HG03571 (cell line): ENCODE measurements around the gene UBE3D.
"Not testable (repeated sequence)": the region's sequence is repeated elsewhere in the genome, so short reads cannot be mapped to it uniquely, and the experiment has no call there.

ENCODE experiments used
- ATAC-seq: cut with Tn5 transposase; IDR thresholded peaks from one replicate; pipeline ENCODE4 v1.9.1; 2021; ENCODE audit not compliant: unreplicated experiment

UBE3D gene

DNA sequence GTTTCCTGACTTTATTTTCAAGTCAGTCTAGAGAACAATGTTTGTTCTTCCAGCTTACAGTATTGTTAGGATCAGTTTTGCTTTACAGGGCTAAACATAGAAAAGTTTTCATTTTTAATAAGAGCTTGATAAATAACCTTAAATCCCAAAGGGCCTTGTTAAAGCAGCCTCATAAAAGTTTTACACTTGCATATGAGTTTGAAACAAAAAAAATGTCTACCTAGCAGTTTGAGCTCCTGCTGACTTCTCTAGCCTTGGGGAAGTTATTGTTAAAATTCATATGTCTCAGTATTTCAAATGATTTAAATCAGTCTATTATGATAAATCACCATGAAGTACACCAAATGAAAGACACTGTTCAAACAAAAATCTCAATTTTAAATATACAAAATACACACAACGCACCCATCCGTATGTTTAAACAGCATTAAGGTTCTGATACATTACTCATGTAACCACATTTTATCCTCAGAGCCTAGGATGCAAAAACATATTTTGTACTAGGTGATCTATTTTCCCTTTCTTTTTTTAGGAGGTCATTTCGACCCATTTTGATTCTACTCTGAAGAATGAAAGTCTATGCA is 87.2 kb downstream of the UBE3D start:
- ATAC-seq = no peak

DNA sequence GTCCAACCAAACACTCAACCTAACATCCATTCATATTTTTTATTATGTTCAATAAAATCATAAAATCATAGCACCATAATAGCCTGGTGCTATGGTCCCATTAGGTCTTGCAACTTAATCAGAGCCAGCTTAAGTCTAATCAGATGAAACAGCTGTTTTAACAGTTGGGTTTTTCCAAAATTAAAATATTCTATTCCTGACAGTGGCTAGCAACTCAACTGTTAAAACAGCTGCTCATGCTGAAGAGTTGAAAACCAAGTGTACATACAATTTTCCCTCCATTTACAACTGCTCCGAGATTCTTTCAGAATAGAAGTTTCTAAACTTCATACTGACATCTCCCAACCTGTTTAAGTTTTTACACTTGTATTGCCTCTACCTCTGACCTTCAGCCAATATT is 89.5 kb downstream of the UBE3D start:
- ATAC-seq = no peak

DNA sequence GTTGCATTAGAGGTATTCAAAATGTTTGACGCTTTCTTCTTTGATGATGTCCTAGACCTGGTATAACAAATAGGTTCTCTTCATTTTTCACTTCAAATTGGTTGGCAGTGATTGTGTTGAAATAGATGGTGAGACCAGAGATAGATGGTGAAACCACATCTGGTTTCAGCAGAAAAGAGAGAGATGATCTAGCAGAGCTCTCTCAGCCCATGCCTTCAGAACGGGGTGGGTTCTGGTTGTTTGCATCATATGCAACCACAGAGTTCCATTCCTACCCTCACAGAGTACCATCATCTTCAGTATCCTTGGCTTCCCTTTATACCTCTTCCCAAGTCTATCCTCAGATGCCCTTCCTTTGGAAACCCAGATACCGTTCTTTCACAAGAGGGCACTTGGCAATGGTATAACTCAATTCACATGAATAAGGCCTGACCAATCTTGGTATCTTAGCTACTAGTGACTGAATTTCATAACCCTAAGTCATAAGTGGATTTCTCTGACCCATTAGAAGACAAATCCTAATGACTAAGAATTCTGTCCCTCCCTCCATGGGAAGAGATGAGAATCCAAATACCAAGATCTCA is 93.7 kb downstream of the UBE3D start:
- ATAC-seq = no peak

DNA sequence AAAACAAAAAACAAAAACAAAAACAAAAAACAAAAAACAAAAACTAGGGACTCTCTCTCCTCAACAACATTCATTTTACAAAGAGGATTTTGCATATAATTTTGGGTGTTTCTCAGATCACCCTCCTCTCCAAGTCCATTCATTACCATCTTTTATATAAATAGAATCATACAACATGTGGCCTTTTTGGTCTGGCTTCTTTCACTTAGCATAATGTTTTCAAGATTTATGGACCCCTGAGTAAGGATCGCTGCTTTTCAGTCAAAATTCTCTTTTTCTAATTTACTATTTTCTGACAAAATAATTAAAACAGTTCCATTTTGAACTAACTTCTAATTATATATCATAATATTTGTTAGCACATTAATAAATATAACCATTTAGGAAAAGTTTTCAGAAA is 94.8 kb downstream of the UBE3D start:
- ATAC-seq = no peak

DNA sequence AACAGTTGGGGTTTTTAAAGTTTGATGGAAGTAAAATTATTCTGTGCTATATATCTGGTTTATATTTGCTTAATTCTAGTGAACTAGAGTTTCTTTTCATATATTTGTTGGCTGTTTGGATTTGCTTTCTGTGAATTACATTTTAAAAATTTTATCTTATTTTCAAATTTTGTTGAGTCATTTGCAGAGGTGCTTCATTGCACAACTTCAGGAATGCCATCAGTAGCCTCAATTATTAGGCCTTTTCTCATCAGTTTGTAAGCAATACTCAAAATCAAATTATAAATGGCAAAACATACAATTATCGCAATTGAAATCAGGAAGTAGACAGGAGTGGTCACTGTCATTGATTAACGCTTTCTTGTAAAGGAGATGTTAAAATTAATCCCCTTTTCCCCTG is 96.9 kb downstream of the UBE3D start:
- ATAC-seq = no peak

DNA sequence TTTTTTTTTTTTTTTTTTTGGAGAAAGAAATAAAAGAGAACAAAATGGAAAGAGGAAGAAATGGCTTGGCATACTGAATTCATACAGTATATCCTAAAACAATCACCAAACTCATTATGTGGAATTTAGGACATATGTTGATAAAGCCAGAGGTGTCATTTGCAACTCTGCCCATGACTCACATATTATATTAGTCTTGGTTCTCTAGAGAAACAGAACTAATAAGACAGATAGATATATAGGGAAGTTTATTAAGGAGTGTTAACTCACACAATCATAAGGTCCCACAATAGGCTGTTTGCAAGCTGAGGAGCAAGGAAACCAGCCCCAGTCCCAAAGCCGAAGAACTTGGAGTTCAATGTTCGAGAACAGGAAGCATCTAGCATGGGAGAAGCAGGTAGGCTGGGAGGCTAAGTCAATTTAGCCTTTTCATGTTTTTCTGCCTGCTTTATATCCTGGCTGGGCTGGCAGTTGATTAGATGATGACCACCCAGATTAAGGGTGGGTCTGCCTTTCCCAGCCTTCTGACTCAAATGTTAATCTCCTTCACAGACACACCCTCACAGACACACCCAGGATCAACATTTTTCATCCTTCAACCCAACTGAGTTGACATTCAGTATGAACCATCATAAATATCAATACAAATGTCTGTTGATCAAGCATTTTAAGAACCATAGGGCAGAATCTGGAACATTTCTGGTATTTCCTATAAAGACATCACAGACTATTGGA is 102.3 kb downstream of the UBE3D start:
- no peak for ATAC-seq

DNA sequence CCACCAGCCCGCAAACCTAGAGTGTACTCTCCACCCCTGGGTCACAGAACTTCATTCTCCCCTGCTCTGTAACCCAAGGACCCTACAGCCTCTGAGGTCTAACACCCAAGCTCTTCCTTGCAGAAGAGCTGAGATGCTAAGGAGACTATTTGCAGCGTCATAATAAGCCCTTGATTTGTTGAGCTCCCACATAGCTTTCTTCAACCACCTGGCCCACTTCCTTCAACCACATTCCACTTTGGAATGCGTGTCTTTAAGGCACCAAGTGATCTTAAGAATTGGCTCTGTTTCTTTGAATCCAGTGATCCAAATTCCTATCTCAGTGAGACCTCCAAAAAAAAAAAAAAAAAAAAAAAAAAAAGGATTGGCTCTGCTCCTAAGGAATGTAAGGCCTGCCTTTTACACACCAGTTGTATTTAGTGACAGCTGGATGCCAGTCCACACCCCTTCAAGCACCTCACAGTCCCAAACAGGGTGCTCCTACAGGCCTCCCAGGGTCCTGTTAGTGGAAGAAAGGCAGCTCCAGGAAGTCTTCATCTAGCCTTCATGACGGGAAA is 106.2 kb downstream of the UBE3D start:
- no peak for ATAC-seq

DNA sequence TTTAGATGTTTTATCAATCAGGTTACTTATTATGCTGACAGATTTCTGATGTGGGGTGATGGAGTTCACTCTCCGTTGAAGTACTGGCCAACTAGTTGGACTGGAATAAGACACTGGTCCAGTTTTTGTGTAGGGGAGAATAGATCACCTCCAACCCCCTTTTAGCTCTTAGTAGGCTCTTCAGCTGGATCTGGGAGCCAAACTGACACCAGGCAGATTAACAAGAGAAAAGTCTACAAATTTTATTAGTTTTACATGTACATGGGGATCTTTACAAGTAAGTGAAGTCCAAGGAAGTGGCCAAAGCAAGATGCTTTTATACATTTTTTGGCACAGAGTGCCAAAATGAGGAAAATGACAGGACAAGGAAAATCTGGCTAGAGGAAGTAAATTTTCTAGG is 107.1 kb downstream of the UBE3D start:
- no peak for ATAC-seq

DNA sequence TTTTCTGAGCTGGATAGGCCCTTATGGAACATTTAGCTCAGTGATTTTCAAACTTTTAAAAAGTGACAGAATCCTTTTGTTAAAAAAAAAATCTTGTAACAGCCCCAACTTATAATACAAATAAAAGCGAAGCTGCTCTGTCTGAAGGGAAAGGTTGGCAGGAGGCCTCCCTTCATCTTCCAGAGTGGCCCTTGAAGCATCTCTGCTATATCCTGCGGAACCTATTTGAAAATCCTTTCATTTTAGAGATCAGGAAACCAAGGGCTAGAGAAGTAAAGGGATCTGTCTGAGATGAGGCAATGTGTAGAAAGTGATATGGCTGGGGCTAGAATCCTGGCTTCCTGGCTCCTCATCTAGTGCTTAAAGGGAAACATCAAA is 107.8 kb downstream of the UBE3D start:
- ATAC-seq = no peak

DNA sequence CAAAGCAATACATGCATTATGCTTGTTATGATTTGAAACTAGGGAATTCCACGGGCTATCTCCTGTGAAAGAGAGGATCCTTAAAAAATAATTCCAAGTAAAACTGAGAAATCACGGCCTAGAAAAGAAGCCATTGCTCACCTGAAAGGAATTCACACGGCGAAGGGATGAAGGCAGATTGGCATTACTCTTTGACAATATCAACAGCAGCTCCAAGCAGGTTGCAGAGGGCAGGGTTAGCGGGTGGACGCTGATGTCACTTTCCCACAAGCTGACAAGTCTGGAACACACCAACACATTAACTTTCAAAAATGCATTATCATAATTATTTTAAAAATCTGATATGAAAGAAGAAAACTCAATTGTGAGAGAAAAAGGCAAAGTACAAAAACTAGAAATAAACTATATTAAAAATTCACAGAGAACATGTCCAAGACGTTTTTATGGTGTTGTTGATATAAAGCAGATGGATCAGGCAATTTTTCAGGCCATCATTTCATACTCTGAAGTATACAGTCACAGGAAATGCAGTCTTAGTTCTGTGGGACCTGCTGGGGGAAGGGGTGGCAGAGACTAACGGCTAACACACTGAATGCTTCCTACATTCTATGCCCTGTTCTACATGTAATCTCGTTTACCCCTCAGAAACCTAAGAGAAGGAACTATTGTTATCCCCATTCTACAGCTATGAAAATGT is 108.3 kb downstream of the UBE3D start:
- ATAC-seq = no peak

DNA sequence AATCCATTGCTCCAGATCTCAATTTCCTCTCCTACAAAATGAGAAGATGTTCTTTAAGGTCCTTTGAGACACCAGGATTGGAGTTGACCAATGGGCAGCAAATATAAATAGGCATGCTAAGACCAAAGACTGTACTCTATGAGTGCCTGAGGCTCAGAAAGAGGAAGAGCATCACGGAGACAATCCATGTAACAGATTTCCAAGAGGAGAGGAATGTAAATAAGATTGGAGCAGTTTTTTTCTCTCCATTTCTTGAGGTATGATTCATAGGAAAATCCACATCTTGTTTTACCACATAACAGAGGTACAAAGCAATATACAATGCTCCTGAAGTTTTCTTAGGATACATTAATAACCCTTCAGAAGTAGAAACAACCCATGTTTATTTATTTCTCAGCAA is 109.8 kb downstream of the UBE3D start:
- no peak for ATAC-seq

DNA sequence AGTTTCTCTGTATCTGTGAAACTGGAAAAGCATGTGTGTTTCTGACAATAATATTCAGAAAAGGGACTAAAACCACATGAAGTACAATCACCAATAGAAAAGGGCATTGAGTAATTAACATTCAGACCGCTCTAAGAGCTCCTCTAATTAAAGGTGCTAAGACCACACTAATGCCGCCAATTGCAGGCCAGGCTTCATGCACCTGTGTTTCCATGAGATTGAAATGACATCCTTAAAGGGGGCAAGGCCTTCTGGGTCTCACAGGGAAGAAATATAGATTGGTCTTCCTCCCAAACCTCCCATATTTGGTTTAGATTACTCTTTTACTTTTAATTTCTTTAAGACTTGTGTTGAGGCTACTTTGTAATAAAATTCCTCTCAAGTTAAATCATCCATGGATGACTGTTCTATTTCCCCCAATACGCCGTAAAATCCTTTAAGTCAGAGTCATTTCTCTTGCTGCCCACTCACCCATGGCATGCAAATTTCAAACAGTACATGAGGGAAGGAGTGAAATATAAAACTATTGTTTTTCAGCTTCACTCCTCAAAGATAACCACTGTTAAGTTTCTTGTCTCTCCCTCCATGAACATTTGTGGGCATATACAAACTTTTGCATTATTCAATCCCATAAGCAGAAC is 110.6 kb downstream of the UBE3D start:
- ATAC-seq = peak; percentile 73

DNA sequence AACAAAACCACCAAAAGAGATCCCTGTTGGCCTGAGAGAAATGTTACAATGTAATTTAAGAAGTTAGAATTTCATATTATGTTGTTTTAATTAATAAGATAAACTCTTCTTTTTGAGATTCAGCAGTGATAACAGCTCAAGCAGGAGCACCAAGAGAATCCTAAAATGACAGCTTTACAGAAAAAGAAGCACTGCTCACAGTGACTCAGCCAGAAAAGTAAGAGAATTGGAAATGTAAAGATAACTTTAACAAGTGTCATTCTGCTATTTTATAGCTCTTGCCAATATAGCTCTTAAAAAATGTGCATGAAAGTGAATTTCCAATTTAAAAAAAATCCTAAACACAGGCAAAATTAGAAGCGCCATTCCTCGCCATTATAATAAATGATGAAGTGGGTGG is 111.3 kb downstream of the UBE3D start:
- ATAC-seq = no peak

DNA sequence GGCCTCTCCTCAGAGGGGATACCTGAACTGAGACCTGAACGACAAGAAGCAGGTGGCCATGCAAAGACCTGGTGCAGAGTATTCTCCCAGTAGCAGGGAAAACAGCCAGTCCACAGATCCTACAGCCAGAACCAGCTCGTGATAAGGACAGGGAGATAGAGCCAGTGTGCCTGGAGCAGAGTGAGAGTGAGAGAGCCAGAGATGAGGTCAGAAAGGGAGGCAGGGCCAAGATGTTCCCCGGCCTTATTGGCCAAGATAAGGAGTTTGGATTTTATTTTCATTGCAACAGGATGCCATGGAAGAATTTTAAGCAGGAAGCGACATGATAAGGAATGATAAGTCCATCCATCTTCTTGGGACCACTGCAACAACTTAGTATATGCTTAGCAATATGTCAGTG is 111.8 kb downstream of the UBE3D start:
- ATAC-seq = no peak

DNA sequence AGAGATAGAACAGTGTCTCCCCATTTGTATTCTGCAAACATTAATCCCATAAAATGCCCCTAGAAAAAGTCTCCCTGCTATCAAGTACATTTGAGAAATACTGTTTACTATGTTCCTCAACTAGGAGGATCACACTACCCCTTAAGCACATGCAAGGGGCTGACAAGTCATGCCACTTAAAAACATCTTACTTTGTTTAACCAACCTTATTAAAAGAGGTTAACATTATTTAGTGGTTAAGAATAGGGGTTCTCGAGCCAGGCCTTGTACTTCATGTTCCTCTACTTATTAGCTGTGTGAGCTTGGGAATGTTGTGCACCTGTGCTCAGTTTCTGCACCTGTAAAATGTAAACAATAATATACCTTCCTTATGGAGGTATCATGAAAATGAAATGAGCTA is 113.7 kb downstream of the UBE3D start:
- ATAC-seq = no peak

DNA sequence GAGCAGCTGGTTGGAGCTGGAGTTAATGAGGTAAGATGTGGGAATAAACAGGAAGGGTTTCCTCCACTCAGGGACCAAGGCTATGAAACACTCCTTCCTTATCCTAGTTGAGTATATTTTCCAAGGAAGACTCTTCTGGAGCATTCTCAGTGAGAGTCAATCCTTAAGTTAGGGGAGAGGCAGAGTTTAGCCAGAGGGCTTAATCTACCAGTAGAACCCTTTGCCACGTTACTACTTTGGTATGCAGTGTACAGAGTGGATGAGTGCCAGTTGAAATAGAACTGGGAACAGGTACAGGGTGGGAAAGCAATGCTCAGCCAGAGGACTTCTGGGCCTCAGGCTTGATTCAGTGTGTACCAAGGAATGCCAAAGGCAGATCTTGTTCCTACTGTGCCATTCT is 114.3 kb downstream of the UBE3D start:
- ATAC-seq = no peak

DNA sequence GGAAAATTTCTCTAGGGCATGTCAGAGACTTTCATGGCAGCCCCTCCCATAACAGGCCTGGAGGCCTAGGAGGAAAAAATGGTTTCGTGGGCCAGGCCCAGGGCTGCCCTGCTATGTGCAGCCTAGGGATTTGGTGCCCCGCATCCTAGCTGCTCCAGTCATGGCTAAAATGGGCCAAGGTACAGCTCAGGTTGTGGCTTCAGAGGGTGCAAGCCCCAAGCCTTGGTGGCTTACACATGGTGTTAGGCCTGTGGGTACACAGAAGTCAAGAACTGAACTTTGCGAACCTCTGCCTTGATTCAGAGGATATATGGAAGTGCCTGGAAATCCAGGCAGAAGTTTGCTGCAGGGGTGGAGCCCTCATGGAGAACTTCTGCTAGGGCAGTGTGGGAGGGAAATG is 134.7 kb downstream of the UBE3D start:
- not testable (repeated sequence) for ATAC-seq

DNA sequence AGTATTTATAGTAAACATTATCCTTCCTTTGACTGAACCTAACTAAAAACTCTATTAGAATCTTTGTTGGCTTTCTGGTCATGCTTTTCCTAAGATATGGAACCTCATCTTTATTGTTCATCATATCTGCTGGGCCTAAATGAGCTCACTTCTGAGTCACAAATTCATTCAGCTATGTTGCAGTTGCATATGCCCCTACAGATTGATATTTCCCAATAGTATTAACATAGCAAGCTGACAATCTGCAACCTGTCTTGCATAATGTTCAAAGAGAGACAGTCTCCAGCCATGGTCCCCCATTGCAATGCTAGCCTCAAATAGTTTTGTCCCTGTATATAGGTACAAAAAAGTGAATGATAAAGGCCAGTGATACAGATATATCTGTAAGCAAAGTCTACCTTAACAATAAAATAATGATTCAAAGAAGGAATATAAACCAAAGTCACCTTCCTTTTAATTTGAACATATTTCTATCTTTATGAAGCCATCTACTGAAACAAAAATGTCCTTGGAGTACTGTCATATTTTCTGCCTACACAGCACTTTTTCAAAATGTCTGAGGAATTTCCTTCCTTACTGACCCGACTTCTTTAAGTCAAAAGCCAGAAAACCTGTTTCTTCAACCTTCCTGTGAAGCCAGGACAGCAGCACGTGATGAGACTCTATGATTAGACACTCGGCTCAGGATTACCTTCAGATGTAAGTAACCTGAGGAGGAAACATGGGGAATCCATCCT is 140.7 kb downstream of the UBE3D start:
- no peak for ATAC-seq

DNA sequence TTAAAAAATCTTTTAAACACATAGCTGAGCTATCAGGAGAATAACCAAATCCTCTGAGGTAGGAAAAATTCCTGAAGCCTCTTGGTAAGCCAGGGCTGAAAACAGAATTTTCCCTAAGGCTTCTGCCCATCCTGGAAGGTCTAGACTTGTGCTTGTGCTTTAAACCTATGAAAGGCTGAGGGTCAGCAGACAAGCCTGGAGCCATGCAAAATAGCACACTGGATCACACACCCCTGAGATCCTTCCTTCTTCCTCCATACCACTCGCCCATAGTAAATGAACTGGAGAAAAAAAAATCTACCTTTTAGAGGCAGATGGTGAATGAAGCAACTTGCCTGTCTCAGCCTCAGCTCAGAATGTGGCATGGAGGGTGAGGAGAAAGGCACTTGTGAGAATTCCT is 144.4 kb downstream of the UBE3D start:
- ATAC-seq = no peak

DNA sequence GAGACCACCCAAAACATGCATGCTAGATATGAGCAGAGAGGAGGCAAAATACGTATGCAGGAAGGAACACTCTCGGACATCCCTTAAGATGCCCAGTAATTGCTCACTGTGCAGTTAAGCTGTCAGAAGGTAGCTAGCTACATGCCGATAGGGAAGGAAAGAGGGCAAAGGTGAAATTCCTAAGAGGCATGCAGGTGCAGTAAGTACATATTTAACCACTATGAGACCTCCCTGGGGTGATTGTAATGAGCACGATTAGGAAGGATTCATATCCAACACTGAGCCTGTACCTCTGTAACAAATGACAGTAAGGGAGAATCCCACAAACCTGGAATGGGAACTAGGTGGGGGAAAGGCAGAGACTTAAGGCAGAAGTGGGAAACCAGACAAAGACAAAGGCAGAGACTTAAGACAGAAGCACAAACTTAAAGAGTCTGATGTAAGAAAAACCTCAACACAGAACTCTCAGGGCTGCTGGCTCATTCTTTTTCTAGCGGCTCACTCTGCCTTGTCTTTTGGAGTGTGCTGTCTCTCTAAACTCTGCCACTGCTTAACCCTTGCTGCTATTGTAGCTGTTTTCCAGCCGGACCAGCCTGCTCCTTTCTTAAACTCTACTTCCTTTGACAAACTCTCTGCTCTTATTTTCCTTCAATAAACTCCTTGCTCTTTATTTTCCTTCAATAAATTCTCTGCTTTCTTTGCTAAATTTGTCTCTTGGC is 148.1 kb downstream of the UBE3D start:
- ATAC-seq = no peak
